Breast epithelium (tissue), 4 donors: ENCODE data around the gene LDLR. TPM values are rescaled to one million over a fixed set of nuclear protein-coding genes. Genes with fewer than 3 reads are reported as not detected.
A peak's percentile ranks its signal among the peaks of the same experiment; 100 is the strongest.
"Not testable (repeated sequence)": the region's sequence is repeated elsewhere in the genome, so short reads cannot be mapped to it uniquely, and the experiment has no call there.

ENCODE experiments used
- DNase-seq, 2 donors: peaks; one replicate each; pipeline ENCODE4 v3.0.0-alpha.2; 2019; ENCODE audit warnings: low spot score in 2 of 2
- H3K27ac ChIP-seq, 2 donors: fragments of 200-600 bp; sonication (generic) in 1 of 2; one replicate each; pipeline ENCODE4 v1.5.1; 2016 to 2019; ENCODE audit warnings: mild to moderate bottlenecking in 1 of 2
- H3K27me3 ChIP-seq, 2 donors: fragments of 200-600 bp; sonication (generic) in 1 of 2; one replicate each; pipeline versions ENCODE4 v1.5.1 to v1.6.0; 2017 to 2019; ENCODE audit warnings: control low read depth in 1 of 2, mild to moderate bottlenecking in 1 of 2
- H3K36me3 ChIP-seq: fragments of 200-600 bp; one replicate; pipeline ENCODE4 v1.5.1; 2019
- H3K4me1 ChIP-seq, 2 donors: fragments of 200-600 bp; sonication (generic); one replicate each; pipeline ENCODE4 v1.5.1; 2016 to 2019; ENCODE audit warnings: control low read depth in 1 of 2
- H3K4me3 ChIP-seq, 3 donors: fragments of 200-600 bp; sonication (generic); 1 replicate in 2 of 3; 2 replicates in 1 of 3; pipeline ENCODE4 v1.5.1; 2016 to 2019; ENCODE audit warnings: mild to moderate bottlenecking in 3 of 3, moderate library complexity in 2 of 3
- H3K9me3 ChIP-seq, 2 donors: fragments of 200-600 bp; sonication (generic) in 1 of 2; one replicate each; pipeline ENCODE4 v1.5.1; 2016 to 2019; ENCODE audit warnings: control low read depth in 1 of 2
- POLR2A ChIP-seq: fragments of 450-650 bp; IDR thresholded peaks from one replicate; pipeline ENCODE4 v1.6.1; 2016; ENCODE audit warnings: antibody characterized with exemption, mild to moderate bottlenecking, moderate library complexity
- POLR2AphosphoS5 ChIP-seq, 3 donors: sonication (generic); formaldehyde crosslinking; IDR thresholded peaks; one replicate each; pipeline ENCODE4 v1.6.1; 2017; ENCODE audit warnings: antibody characterized with exemption in 3 of 3
- intact Hi-C: fragments of 100-400 bp; cut with DNase I; formaldehyde crosslinking; loops from one replicate; pipeline ENCODE4 v1.15.1; 2023; ENCODE audit warnings: low total_unique reads
- total RNA-seq, 3 donors: library from RNA; depleted of rRNA; stranded (reverse); fragments of >200 nt; gene quantifications; one replicate each; pipeline ENCODE4 v1.1.0, GENCODE V29; 2016
- TF ChIP-seq, protein P1 (sequence below), 3 donors: fragments of 450-650 bp; IDR thresholded peaks; one replicate each; pipeline ENCODE4 v1.5.1; 2016 to 2017; ENCODE audit warnings: antibody characterized with exemption in 3 of 3, mild to moderate bottlenecking in 3 of 3, moderate library complexity in 3 of 3

LDLR gene
- total RNA-seq, 3 donors from 2014 or later, result 12.6 to 47.4 (median 45.6) TPM

DNA sequence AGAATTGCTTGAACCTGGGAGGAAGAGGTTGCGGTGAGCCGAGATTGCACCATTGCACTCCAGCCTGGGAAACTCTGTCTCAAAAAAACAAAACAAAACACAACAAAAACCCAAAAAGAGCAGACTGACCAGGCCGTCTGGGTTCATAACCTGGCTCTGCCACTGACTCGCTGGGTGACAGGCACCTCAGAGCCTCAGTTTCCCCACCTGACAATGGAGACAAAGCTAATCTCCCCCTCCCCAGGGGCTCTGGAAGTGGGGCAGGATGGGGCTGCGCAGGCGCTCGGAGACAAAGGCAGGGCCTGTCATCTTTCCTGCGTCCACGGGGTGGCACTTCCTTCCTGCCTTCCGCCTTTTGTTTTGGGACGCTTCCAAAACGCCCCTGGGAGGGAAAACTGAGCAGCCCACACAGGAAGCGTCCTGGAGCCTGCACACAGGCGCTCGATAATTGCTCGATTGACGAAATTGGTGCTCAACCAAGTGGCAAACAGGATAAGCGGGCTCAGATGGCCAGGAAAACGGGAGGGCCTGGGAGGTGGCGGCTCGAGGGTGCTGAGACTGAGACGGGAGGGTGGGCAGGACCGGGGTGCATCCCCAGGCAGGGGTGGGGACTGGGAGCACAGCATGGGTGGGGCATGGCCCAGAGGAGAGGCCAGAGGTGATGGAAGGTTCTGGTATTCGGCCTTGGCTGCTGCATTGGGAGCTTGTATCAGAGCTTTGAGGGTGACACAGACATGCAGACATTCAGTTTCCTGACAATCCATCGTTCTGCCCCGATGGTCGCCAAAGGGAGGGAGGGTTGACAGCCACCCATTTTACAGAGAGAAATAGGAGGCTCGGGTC, 48.5 kb downstream of the LDLR start:
- H3K9me3 ChIP-seq, result no peaks in the 10 kb centered on the region
- H3K4me3 ChIP-seq, result peak overlapping the region; percentile 22 to 57 (median 32)
- H3K36me3 ChIP-seq, result no peaks in the 10 kb centered on the region
- H3K4me1 ChIP-seq, result peaks cover 19 to 32% of the 10 kb centered on the region in 2 donors
- no peaks in the 10 kb centered on the region for H3K27me3 ChIP-seq
- peak; percentile 74 to 81 for DNase-seq
- peak overlapping the region; percentile 87 to 93 for H3K27ac ChIP-seq
- TF ChIP-seq POLR2AphosphoS5 (IDR thresholded peaks at IDR 0.05) (peak; percentile 67 to 93 (median 85)), POLR2A (no peak)
- TF ChIP-seq, protein P1, sequence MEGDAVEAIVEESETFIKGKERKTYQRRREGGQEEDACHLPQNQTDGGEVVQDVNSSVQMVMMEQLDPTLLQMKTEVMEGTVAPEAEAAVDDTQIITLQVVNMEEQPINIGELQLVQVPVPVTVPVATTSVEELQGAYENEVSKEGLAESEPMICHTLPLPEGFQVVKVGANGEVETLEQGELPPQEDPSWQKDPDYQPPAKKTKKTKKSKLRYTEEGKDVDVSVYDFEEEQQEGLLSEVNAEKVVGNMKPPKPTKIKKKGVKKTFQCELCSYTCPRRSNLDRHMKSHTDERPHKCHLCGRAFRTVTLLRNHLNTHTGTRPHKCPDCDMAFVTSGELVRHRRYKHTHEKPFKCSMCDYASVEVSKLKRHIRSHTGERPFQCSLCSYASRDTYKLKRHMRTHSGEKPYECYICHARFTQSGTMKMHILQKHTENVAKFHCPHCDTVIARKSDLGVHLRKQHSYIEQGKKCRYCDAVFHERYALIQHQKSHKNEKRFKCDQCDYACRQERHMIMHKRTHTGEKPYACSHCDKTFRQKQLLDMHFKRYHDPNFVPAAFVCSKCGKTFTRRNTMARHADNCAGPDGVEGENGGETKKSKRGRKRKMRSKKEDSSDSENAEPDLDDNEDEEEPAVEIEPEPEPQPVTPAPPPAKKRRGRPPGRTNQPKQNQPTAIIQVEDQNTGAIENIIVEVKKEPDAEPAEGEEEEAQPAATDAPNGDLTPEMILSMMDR (IDR thresholded peaks at IDR 0.05), result peak; percentile 81 to 90 (median 82)
- intact Hi-C loops, result loop anchor here (2.0 kb wide), 1 partner anchor 67 kb away; no protein-coding TSS in a partner anchor

DNA sequence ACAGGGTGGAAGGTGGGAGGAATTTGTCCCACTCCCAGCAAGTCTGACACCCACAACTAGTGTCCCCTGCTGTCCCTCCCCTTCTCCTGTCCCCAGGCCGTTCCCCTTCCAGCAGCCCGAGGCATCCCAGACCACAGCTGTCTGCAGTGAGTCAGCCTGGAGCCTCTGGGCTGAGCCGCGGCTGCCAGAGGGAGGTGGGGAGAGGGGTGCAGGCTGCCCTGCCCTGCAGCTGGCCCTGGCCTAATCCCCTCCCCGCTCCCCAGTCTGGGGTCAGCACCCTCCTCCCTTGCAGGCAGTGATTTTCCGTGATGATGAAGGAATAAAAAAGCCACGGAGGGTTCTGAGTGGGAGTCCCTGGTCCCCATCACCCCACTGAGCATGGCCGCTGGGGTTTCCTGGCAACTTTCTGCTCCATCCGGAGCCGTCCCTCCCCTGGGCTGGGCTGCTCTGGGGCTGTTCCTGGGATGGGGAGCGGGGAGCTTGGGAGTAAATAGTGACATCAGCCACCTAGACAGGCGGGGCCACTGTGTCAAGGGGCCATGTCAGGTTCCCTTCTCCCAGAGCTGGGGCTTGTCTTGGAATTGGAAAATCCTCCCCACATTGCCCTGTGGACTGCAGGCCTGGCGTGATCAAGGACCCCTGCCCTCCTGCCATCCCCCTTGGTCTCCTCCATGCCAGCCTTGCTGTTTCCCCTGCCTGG, 49.5 kb downstream of the LDLR start:
- peak in 1 of 2 donors; percentile 62 for DNase-seq
- Histone ChIP-seq H3K36me3 (no peaks in the 10 kb centered on the region), H3K27me3 (no peaks in the 10 kb centered on the region), H3K4me1 (peaks cover 25 to 41% of the 10 kb centered on the region in 2 donors), H3K27ac (peak overlapping the region; percentile 87 to 93), H3K9me3 (no peaks in the 10 kb centered on the region), H3K4me3 (peak overlapping the region; percentile 22 to 57 (median 32))
- intact Hi-C loops, result loop anchor here (2.0 kb wide), 1 partner anchor 66 kb away; no protein-coding TSS in a partner anchor
- TF ChIP-seq, protein P1 (IDR thresholded peaks at IDR 0.05), result no peak
- peak in 1 of 3 donors; percentile 26 for TF ChIP-seq POLR2AphosphoS5 (IDR thresholded peaks at IDR 0.05)

DNA sequence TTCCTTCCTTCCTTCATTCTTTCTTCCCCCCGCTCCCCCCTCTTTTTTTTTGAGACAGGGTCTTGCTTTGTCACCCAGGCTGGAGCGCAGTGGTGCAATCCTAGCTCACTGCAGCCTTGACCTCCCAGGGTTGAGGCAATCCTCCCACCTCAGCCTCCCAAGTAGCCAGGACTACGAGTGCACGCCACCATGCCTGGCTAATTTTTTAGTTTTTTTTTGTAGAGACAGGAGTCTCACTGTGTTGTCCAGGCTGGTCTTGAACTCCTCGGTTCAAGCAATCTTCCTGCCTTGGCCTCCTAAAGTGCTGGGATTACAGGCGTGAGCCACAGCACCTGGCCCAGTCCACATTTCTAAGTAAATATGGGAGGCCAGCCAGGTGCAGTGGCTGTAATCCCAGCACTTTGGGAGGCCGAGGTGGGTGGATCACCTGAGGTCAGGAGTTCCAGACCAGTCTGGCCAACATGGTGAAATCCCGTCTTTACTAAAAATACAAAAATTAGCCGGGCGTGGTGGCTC, 50.8 kb downstream of the LDLR start:
- H3K4me3 ChIP-seq, H3K27me3 ChIP-seq, H3K9me3 ChIP-seq, DNase-seq, H3K36me3 ChIP-seq, intact Hi-C loops: not testable (repeated sequence)
- Histone ChIP-seq H3K27ac (peak overlapping the region; percentile 87 to 93), H3K4me1 (peaks cover 25 to 41% of the 10 kb centered on the region in 2 donors)

DNA sequence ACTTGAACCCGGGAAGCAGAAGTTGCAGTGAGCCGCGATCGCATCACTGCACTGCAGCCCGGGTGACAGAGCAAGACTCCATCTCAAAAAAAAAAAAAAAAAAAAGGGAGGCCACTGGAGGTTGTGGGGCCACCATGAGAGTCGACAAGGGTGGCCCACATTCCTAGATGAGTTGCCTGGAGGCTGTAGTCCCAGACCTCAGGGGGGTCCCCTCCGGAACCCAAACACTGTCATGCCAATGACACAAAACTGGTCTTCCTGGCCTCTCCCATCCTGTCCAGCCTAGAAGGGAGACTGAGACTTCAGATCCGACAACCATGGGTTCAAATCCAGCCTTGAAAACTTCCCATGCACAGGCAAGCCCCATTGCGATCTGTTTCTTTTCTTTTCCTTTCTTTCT, 51.6 kb downstream of the LDLR start:
- Histone ChIP-seq H3K4me1 (peaks cover 25 to 41% of the 10 kb centered on the region in 2 donors), H3K36me3 (no peaks in the 10 kb centered on the region), H3K27ac (peak overlapping the region in 1 of 2 donors; percentile 87), H3K27me3 (no peaks in the 10 kb centered on the region), H3K9me3 (no peaks in the 10 kb centered on the region), H3K4me3 (no peak overlapping the region)
- TF ChIP-seq POLR2AphosphoS5 (IDR thresholded peaks at IDR 0.05), result no peak
- no peak for TF ChIP-seq POLR2A
- TF ChIP-seq, protein P1 (IDR thresholded peaks at IDR 0.05), result no peak
- no peak for DNase-seq
- intact Hi-C loops, result no loop called here

DNA sequence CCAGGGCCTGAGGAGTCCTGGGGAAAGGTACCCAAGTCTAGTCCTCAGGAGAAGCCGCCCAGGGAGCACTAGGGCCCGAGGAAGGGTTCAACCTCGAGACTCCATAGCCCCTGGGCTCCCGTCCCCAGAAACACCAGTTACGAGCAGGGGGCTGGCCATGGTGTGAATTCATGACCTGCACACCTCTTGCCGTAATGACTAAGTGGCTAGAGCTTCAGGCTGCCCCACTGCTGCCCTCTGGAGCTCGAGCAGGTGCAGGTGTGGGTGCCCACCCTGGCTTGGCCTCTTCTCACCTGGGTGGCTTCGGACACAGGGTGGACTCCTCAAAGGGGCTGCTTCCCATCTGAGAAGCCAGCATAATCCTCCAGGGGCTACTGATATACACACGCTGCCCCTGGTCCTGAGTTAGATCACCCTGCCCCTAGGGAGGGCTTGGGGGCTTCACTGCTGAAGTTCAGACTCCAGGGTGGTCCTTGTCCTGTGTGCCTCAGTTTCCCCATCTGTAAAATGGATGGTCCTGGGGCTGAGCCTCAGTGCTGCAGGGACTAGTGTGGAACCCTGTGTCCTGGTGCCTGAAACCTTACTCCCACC, 52.8 kb downstream of the LDLR start:
- DNase-seq, result no peak
- Histone ChIP-seq H3K27me3 (no peaks in the 10 kb centered on the region), H3K27ac (peak overlapping the region; percentile 98), H3K4me1 (peaks cover 25 to 41% of the 10 kb centered on the region in 2 donors), H3K9me3 (no peaks in the 10 kb centered on the region), H3K4me3 (peak overlapping the region in 1 of 3 donors; percentile 55), H3K36me3 (no peaks in the 10 kb centered on the region)
- TF ChIP-seq POLR2A (no peak), POLR2AphosphoS5 (IDR thresholded peaks at IDR 0.05) (no peak)
- TF ChIP-seq, protein P1 (IDR thresholded peaks at IDR 0.05), result no peak
- intact Hi-C loops, result no loop called here
